CD4-positive, alpha-beta T cell treated with Interleukin-4 for 4 hours (primary cell): ENCODE data around the gene DOK6.
A peak's percentile ranks its signal among the peaks of the same experiment; 100 is the strongest.

Experiments used
- DNase-seq: peaks from one replicate; pipeline ENCODE4 v3.0.0-alpha.2; 2020

DOK6 gene

GRCh38 chr18:69557282-69557681, 156.6 kb downstream of the DOK6 start:
- no peak for DNase-seq

GRCh38 chr18:69558052-69558451, 157.4 kb downstream of the DOK6 start:
- DNase-seq: no peak

GRCh38 chr18:69559604-69560003, 158.9 kb downstream of the DOK6 start:
- no peak for DNase-seq

GRCh38 chr18:69564602-69565001, 163.9 kb downstream of the DOK6 start:
- no peak for DNase-seq

- no peak for DNase-seq
Observed at GRCh38 chr18:69567813-69568488, 167.3 kb downstream of the DOK6 start.

- no peak for DNase-seq
Observed at GRCh38 chr18:69569133-69569532, 168.4 kb downstream of the DOK6 start.

GRCh38 chr18:69574401-69574800, 173.7 kb downstream of the DOK6 start:
- no peak for DNase-seq

GRCh38 chr18:69580107-69580506, 179.4 kb downstream of the DOK6 start:
- peak; percentile 9 for DNase-seq

- no peak for DNase-seq
Observed at GRCh38 chr18:69584429-69584828, 183.7 kb downstream of the DOK6 start.

GRCh38 chr18:69585696-69586095, 185.0 kb downstream of the DOK6 start:
- no peak for DNase-seq

- DNase-seq: no peak
Observed at GRCh38 chr18:69586537-69586936, 185.8 kb downstream of the DOK6 start.

- DNase-seq: no peak
Observed at GRCh38 chr18:69588301-69588700, 187.6 kb downstream of the DOK6 start.

GRCh38 chr18:69590150-69590549, 189.5 kb downstream of the DOK6 start:
- DNase-seq: no peak

- no peak for DNase-seq
Observed at GRCh38 chr18:69596345-69596744, 195.7 kb downstream of the DOK6 start.

GRCh38 chr18:69597561-69597960, 196.9 kb downstream of the DOK6 start:
- no peak for DNase-seq

GRCh38 chr18:69599377-69599776, 198.7 kb downstream of the DOK6 start:
- DNase-seq: no peak

GRCh38 chr18:69612242-69612641, 211.6 kb downstream of the DOK6 start:
- no peak for DNase-seq

- DNase-seq: no peak
Observed at GRCh38 chr18:69616114-69616513, 215.4 kb downstream of the DOK6 start.

- no peak for DNase-seq
Observed at GRCh38 chr18:69617408-69617807, 216.7 kb downstream of the DOK6 start.

GRCh38 chr18:69617888-69618287, 217.2 kb downstream of the DOK6 start:
- no peak for DNase-seq

GRCh38 chr18:69622184-69622583, 221.5 kb downstream of the DOK6 start:
- no peak for DNase-seq

GRCh38 chr18:69622961-69623360, 222.3 kb downstream of the DOK6 start:
- DNase-seq: no peak

- no peak for DNase-seq
Observed at GRCh38 chr18:69626171-69626570, 225.5 kb downstream of the DOK6 start.

- DNase-seq: no peak
Observed at GRCh38 chr18:69626643-69627242, 226.1 kb downstream of the DOK6 start.

GRCh38 chr18:69628774-69629359, 228.2 kb downstream of the DOK6 start:
- no peak for DNase-seq
